Spleen (tissue), 11 donors: ENCODE measurements around the gene PNO1. TPM values are rescaled to one million over a fixed set of nuclear protein-coding genes. Genes with fewer than 3 reads are reported as not detected.
A peak's percentile ranks its signal among the peaks of the same experiment; 100 is the strongest.

Experiments used
- DNase-seq: peaks from one replicate; pipeline ENCODE4 v3.0.0-alpha.2; 2020
- H3K27ac ChIP-seq, 8 donors: fragments of 200-600 bp; sonication (generic) in 7 of 8; 1 replicate in 4 of 8; 2 replicates in 4 of 8; pipeline versions ENCODE4 v1.5.0 to v1.8.0; 2016 to 2021; ENCODE audit warnings: inconsistent platforms in 4 of 8, mild to moderate bottlenecking in 4 of 8, moderate library complexity in 1 of 8
- H3K27me3 ChIP-seq, 7 donors: fragments of 200-600 bp; sonication (generic) in 6 of 7; replicated peaks in 1 of 7; 1 replicate in 4 of 7; 2 replicates in 3 of 7; pipeline versions ENCODE4 v1.5.0 to v1.8.0; 2016 to 2021; ENCODE audit warnings: inconsistent platforms in 3 of 7, mild to moderate bottlenecking in 1 of 7
- H3K36me3 ChIP-seq, 6 donors: fragments of 200-600 bp; sonication (generic) in 5 of 6; 1 replicate in 4 of 6; 2 replicates in 2 of 6; pipeline versions ENCODE4 v1.5.0 to v1.8.0; 2016 to 2021; ENCODE audit warnings: inconsistent platforms in 2 of 6
- H3K4me1 ChIP-seq, 6 donors: fragments of 200-600 bp; sonication (generic) in 5 of 6; 1 replicate in 3 of 6; 2 replicates in 3 of 6; pipeline versions ENCODE4 v1.5.0 to v1.8.0; 2016 to 2021; ENCODE audit warnings: inconsistent platforms in 3 of 6
- H3K4me3 ChIP-seq, 8 donors: fragments of 200-600 bp; sonication (generic) in 7 of 8; 1 replicate in 4 of 8; 2 replicates in 4 of 8; pipeline versions ENCODE4 v1.5.0 to v1.8.0; 2016 to 2021; ENCODE audit warnings: inconsistent platforms in 4 of 8, mild to moderate bottlenecking in 4 of 8, moderate library complexity in 2 of 8
- H3K9me3 ChIP-seq, 8 donors: fragments of 200-600 bp; sonication (generic) in 7 of 8; 1 replicate in 4 of 8; 2 replicates in 4 of 8; pipeline versions ENCODE4 v1.5.0 to v1.8.0; 2016 to 2021; ENCODE audit warnings: inconsistent platforms in 4 of 8
- POLR2A ChIP-seq, 3 donors: fragments of 450-650 bp; IDR thresholded peaks; one replicate each; pipeline ENCODE4 v1.5.1; 2017; ENCODE audit warnings: antibody characterized with exemption in 3 of 3, mild to moderate bottlenecking in 1 of 3
- POLR2AphosphoS5 ChIP-seq, 3 donors: sonication (generic); formaldehyde crosslinking; IDR thresholded peaks; one replicate each; pipeline ENCODE4 v1.5.1; 2017; ENCODE audit warnings: antibody characterized with exemption in 3 of 3
- WGBS, 5 donors: extraction: QIAGEN DNeasy Blood & Tissue Kit in 3 of 5; methylation state at CpG; one replicate each; pipeline versions ENCODE4 v1.1.5 to v1.1.7; 2013 to 2018; 5-methylcytosine and 5-hydroxymethylcytosine counted together
- intact Hi-C: fragments of 100-400 bp; cut with DNase I; formaldehyde crosslinking; loops from one replicate; pipeline ENCODE4 v1.15.0; 2023; ENCODE audit warnings: low total_unique reads
- polyA plus RNA-seq, 3 donors: library from polyadenylated mRNA; stranded (reverse); fragments of 200-250 nt; gene quantifications; one replicate each; pipeline ENCODE4 v1.2.1, GENCODE V29; 2013
- total RNA-seq, 7 donors: library from RNA; depleted of rRNA in 3 of 7; stranded (reverse); fragments of >200 nt in 3 of 7; fragmentation: NEBNext Ultra II Directional in 4 of 7; extraction: Animal tissue kit (Norgen Biotek cat#: 25700) in 4 of 7; gene quantifications; one replicate each; pipeline versions ENCODE4 v1.1.0 to v1.2.1, GENCODE V29; 2016 to 2021
- TF ChIP-seq, protein P1 (sequence below), 11 experiments: fragments of 200-600 bp in 7 of 11; fragments of 450-650 bp in 4 of 11; sonication (generic) in 4 of 11; IDR thresholded peaks in 8 of 11; conservative IDR thresholded peaks in 3 of 11; 1 replicate in 7 of 11; 2 replicates in 4 of 11; pipeline versions ENCODE4 v1.4.0 to v1.8.0; 2016 to 2021; ENCODE audit warnings: antibody characterized with exemption in 11 of 11, inconsistent platforms in 4 of 11, mild to moderate bottlenecking in 1 of 11
- donor health status: healthy with polysubstance abuse.
- donor health status: DM: no; HTN: no; CAD: no; lungs with moderate emphysema.
- donor health status: DM: no; HTN: no; CAD: no.
- donor health status: Bipolar disorder and iron deficiency.
- donor health status: healthy.
- donor health status: DM: no; HTN: no; CAD: no.
- donor health status: DM: yes; HTN: yes; CAD: no.

Gene PNO1
- total and polyA plus RNA-seq, 10 donors: 5.4 to 13.5 (median 10.7) TPM

DNA sequence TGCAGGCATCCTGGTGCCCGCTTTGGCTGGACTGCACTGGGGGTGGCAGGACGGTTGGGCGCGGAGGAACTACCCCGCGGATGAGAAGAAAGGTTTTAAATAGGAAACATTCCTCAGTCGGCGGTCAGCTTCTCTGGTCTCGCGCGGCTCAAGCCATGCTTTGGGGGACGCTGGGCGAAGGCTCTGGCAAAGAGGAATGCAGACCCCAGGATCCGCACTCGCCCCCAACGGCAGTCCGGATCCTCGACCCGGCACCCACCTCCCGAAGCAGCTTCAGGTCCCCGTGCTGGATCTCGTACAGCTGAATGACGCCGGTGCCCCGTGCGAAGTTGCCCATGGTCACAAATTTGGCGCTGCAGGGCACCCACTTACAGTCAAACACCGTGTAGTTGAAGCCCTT, 686 bp upstream of the PNO1 start:
- peak overlapping the region; percentile 89 to 98 (median 94) for H3K27ac ChIP-seq
- intact Hi-C loops: no loop called here
- H3K36me3 ChIP-seq: peaks cover 0 to 28% (median 17%) of the 10 kb centered on the region in 6 donors
- DNase-seq: peak; percentile 90
- WGBS, 5 donors: 0 to 1% (median 0%) methylated on average over 2 to 28 of the region's 28 CpGs
- H3K4me1 ChIP-seq: peaks cover 35 to 68% (median 56%) of the 10 kb centered on the region in 6 donors
- TF ChIP-seq POLR2AphosphoS5 (IDR thresholded peaks at IDR 0.05) (no peak), POLR2A (IDR thresholded peaks at IDR 0.05) (no peak)
- TF ChIP-seq, protein P1, sequence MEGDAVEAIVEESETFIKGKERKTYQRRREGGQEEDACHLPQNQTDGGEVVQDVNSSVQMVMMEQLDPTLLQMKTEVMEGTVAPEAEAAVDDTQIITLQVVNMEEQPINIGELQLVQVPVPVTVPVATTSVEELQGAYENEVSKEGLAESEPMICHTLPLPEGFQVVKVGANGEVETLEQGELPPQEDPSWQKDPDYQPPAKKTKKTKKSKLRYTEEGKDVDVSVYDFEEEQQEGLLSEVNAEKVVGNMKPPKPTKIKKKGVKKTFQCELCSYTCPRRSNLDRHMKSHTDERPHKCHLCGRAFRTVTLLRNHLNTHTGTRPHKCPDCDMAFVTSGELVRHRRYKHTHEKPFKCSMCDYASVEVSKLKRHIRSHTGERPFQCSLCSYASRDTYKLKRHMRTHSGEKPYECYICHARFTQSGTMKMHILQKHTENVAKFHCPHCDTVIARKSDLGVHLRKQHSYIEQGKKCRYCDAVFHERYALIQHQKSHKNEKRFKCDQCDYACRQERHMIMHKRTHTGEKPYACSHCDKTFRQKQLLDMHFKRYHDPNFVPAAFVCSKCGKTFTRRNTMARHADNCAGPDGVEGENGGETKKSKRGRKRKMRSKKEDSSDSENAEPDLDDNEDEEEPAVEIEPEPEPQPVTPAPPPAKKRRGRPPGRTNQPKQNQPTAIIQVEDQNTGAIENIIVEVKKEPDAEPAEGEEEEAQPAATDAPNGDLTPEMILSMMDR (IDR thresholded peaks at IDR 0.05 in 8 of 11, conservative IDR thresholded peaks at IDR 0.05 in 3 of 11): no peak
- peak overlapping the region; percentile 75 to 99 (median 97) for H3K4me3 ChIP-seq
- no peaks in the 10 kb centered on the region for H3K9me3 ChIP-seq
- H3K27me3 ChIP-seq: no peaks in the 10 kb centered on the region

DNA sequence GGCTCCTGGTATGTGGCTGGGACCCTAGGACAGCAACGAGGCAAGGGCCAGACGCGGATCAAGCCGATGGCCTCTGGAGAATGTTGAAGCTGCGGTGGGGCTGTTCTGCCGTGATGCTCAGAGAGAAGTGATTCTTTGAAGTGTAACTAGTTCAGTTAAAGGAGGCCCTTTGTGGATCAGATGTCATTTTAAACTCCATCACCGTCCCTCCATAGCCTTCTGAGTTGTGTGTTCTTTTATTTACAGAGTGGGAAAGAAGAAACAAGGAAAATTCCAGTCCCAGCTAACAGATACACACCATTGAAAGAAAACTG, 403 bp downstream of the PNO1 start:
- no peak for TF ChIP-seq POLR2AphosphoS5 (IDR thresholded peaks at IDR 0.05)
- no peak for TF ChIP-seq POLR2A (IDR thresholded peaks at IDR 0.05)
- TF ChIP-seq, protein P1 (IDR thresholded peaks at IDR 0.05 in 8 of 11, conservative IDR thresholded peaks at IDR 0.05 in 3 of 11): no peak
- intact Hi-C loops: no loop called here

DNA sequence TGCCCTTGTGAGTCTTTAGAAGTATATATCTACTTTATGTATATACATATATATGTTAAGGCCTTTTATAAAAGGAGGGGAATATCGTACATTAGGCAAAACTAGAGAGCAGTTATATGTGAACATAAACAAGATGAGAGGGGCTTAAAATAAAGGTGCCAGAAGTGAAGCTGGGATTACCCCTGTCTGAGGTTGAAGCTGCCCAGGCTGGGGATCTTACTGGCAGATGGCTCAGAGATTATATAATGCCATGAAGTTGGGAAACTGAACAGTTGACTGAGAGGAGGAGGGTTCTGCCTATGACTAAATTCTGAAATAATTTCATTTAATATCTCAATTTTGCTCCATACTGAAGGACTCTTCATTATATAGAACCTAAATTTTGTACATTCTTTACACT, 6.0 kb downstream of the PNO1 start:
- DNase-seq: no peak
- H3K4me1 ChIP-seq: peaks cover 10 to 17% (median 11%) of the 10 kb centered on the region in 6 donors
- no peaks in the 10 kb centered on the region for H3K9me3 ChIP-seq
- TF ChIP-seq POLR2AphosphoS5 (IDR thresholded peaks at IDR 0.05) (no peak), POLR2A (IDR thresholded peaks at IDR 0.05) (no peak)
- TF ChIP-seq, protein P1 (IDR thresholded peaks at IDR 0.05 in 8 of 11, conservative IDR thresholded peaks at IDR 0.05 in 3 of 11): no peak
- peaks cover 0 to 83% (median 56%) of the 10 kb centered on the region in 6 donors for H3K36me3 ChIP-seq
- WGBS, 5 donors: 85 to 100% (median 98%) methylated on average over 1 of the region's 1 CpG
- no peaks in the 10 kb centered on the region for H3K27me3 ChIP-seq
- intact Hi-C loops: no loop called here
- no peak overlapping the region for H3K27ac ChIP-seq
- H3K4me3 ChIP-seq: no peak overlapping the region

More for the DNA sequence above, 403 bp downstream of the PNO1 start:
- WGBS, 5 donors: 0 to 1% (median 0%) methylated on average over 7 of the region's 7 CpGs
- Histone ChIP-seq H3K4me1 (peaks cover 26 to 57% (median 45%) of the 10 kb centered on the region in 6 donors), H3K4me3 (peak overlapping the region; percentile 75 to 99 (median 97)), H3K9me3 (no peaks in the 10 kb centered on the region), H3K27me3 (no peaks in the 10 kb centered on the region), H3K36me3 (peaks cover 0 to 39% (median 27%) of the 10 kb centered on the region in 6 donors), H3K27ac (peak overlapping the region; percentile 89 to 98 (median 94))
- no peak for DNase-seq

DNA sequence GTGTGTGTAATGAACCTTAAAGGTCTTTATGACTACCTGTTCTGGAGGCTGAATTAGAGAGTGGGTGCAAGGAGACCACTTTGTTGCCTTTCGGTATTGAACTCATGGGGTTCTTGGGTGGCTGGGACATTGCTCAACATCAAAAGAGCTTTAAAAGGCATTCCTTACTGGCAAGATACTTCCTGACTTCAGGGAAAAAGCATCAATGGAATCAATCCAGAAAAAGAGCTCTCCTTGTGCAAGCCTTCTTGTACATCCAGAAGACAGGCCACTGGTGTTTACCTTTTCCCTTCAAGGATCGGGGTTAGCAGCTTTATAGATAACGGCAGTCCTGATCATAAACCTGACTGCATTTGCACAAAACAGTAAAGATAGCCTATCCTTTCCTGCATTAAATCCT, 9.5 kb downstream of the PNO1 start:
- no peaks in the 10 kb centered on the region for H3K27me3 ChIP-seq
- TF ChIP-seq POLR2A (IDR thresholded peaks at IDR 0.05): no peak
- no peak for TF ChIP-seq POLR2AphosphoS5 (IDR thresholded peaks at IDR 0.05)
- WGBS, 5 donors: 71 to 97% (median 91%) methylated on average over 3 of the region's 3 CpGs
- H3K4me3 ChIP-seq: no peak overlapping the region
- no peak for DNase-seq
- H3K36me3 ChIP-seq: peaks cover 0 to 89% (median 41%) of the 10 kb centered on the region in 6 donors
- intact Hi-C loops: no loop called here
- no peak overlapping the region for H3K27ac ChIP-seq
- no peaks in the 10 kb centered on the region for H3K9me3 ChIP-seq
- H3K4me1 ChIP-seq: peaks cover 0 to 4% (median 0%) of the 10 kb centered on the region in 6 donors

DNA sequence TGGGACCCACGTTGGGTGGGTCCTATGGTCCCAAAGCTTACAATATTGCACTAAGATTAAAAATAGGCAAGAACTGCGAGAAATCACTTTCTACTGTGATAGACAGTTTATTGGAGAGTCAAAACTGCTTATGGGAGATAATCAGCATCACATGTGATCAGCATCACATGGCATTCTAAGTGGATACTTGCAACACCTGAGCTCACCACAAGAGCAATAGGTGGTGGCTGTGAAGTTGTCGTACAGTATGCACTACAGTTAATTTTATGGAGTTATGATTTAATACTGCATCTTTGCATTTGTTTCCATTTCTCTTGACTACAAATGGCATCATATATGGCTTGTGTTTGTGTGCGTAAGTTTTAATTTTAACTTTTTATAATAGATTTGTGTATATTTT, 11.6 kb downstream of the PNO1 start:
- no peaks in the 10 kb centered on the region for H3K27me3 ChIP-seq
- 90 to 97% (median 93%) methylated on average over 4 of the region's 4 CpGs for WGBS, 5 donors
- intact Hi-C loops: no loop called here
- no peak for TF ChIP-seq POLR2AphosphoS5 (IDR thresholded peaks at IDR 0.05)
- no peaks in the 10 kb centered on the region for H3K9me3 ChIP-seq
- no peak overlapping the region for H3K4me3 ChIP-seq
- H3K4me1 ChIP-seq: peaks cover 3 to 21% (median 13%) of the 10 kb centered on the region in 6 donors
- DNase-seq: no peak
- peaks cover 0 to 84% (median 22%) of the 10 kb centered on the region in 6 donors for H3K36me3 ChIP-seq
- H3K27ac ChIP-seq: no peak overlapping the region
